HG02884 (cell line): ENCODE data around the gene IFNG-AS1.
A peak's percentile ranks its signal among the peaks of the same experiment; 100 is the strongest.

Source experiments
- ATAC-seq: cut with Tn5 transposase; IDR thresholded peaks from one replicate; pipeline ENCODE4 v1.9.1; 2021; ENCODE audit warnings: mild to moderate bottlenecking, moderate library complexity; ENCODE audit not compliant: unreplicated experiment

Gene IFNG-AS1

DNA sequence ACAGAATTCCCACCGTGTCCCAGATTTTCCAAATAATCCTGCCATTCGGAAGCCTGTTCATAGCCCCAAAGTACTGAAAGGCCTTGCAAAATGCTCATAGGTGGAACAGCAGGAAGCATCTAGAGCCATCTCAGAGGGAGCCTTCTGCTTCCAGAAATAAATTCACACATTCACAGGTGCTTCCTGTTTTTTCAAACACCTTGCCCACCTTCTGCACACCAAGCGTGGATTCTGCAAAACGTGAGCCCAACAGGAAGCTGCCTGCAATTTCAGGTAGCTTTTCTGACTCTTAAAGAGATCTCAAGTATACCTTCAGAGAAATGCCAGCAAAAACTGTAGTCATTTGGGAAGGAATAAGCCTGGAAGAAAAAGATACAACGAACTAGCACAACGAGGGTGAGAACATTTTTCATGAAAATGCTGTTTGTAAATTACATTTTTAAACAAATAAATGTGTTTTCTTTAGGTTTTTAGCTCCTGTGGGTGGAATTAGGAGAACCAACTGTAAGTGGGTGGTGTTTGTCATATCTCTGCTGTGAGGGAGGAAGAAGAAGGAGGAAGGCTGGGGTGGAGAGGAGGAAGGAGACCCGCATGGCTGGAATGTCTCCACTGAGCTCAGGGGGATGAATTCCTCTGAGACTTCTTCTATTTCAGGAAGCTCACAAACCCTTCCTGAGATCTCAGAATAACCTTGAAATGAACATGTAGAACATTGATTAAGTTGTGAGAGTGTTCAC is at the start of gene IFNG-AS1:
IFNG-AS1 (plus strand) TSS at position 264 of the 737 bp plus-strand sequence.
- ATAC-seq, result no peak

DNA sequence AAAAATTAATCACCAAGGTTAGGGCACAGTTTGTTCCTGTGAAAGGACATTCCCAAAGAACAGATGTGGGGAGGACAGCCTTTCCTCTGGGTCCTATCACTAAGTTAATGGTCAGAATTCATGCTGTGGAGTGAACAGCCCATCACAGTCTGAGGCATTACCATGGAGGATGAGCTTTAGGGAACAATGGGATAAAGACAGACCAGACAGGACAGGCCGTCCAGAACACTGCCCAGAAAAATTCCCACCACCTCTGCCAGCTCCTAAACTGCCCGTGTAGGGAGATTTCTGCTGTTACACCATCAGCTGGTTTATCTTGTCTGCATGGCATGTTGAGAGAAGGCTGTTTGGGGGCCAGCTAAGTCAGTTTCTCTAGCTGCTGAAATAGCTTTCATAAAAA is 49.6 kb upstream of the IFNG-AS1 start:
- ATAC-seq, result no peak

DNA sequence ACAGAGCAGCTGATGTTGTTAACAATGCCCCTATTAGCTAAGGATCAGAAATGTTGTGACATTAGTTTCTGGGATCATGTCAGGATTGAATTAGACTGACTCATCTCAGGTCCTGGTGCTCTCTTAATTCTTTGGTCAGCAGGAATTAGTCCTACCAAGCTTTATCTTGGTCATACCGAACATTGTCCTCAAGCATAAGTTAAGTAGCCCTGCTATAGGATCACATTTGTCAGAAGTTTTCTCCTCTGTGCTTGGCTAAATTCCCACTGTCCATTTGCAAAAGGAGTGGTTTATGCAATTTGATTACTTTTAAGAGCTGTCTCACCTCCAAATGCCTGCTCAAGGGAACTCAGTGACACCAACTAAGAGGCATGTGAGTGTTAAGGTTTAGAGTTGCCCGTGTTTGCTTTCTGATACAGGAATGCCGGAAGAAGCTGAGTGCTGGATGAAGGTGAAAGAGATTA is 48.4 kb upstream of the IFNG-AS1 start:
- no peak for ATAC-seq

DNA sequence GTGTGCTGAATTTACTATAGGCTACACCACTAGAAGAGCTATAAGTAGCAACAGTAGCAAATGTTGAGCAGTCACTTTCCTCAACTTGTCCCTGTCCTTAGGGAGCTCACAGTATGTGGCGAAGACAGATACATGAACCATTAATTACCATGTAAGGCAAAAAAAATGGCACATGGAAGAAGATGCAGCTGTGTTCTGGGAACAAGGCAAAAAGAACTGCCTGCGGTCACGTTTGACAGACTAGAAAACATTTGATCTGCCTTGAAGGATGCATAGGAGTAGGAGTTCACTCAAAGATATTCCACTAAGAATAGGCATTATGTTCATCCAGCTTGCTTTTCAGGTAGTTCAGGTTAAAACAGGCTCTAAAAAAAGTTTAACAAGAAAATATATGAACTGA is 46.5 kb upstream of the IFNG-AS1 start:
- ATAC-seq, result no peak

DNA sequence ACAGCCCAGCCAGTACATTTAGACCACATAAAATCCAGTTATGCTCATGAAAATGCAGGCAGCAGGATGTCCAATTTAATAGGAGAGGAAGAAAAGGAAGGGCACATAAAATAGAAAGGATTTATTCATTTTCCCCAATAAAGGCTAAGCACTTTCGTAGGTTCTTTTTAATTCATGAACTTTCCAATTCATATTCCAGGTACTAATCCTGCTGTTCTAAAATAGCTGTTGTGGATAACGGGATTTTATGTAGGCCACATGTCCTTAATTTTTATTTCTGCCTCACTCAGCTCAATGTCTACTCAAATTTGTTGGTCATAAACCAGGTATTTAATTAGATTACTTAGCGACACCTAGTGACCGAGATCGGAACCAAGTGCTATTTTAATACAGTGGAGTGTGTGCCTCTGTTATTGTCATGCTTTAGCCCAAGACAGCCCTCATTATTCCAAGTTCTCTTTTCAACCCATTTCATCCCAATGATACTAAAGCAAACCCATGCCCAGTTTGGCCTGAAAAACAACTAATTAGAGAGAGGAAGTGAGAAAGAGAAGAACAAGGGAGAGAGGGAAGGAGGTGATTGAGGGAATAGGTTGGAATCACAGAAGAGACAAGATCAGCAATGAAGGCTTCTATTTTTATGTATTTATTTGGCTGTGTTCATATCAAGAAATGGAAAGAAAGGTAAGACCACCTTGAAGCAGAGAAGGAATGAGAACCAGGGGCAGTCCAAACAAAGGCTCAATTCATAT is 45.9 kb upstream of the IFNG-AS1 start:
- no peak for ATAC-seq

DNA sequence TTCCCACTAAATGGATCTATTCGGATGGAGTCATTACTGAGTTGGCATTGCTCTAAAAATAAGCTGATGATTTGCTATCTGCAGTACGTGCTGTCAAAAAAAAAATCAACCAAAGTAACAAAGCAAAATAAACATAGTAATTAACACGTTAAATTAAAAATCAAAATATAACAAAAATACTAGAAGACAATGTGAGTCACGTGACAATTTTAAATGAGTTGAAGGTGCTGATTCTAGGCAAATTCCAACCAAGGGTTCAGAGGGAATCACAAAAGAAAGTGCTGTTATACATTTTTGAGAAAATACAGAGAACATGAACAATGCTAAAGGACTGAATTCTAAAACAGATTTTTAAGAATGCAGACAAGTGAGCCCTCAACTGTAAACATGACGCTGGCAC is 45.2 kb upstream of the IFNG-AS1 start:
- ATAC-seq, result no peak

DNA sequence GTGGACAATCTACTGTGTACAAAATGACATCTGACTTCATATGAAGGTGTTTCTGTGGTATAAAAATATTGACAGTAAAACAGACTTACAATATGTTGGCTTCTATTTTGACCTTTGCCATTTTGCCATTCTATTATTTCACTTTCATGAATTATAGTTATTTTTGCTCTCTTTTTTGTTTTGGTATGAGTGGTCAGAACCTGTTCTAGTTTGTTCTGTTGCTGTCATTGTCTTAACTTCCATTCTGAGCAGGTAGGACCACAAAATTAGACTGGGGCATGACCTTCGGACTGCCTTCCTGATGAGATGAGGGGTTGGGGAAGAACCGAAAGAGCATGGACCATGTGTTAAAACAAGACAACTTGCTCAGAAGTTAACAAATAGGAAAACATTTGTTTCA is 36.5 kb upstream of the IFNG-AS1 start:
- no peak for ATAC-seq

DNA sequence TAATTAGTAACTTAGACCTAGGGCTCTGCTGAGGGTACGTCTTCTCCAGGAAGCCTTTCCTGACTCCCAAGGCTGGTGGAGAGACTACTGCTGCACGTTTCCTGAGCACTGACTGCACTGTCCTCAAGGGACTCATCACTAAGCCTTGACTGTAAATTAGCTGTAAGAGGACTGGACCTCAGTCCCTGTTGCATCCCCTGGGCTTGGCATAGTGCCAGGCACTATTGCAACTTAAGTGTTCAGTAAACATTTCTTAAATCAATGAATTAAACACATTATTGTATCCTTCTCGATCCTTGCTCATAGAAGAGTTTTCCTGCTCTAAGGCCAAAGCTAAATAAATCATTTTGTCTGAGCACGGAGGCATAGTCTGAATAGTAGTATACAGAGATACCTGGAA is 31.9 kb upstream of the IFNG-AS1 start:
- no peak for ATAC-seq

DNA sequence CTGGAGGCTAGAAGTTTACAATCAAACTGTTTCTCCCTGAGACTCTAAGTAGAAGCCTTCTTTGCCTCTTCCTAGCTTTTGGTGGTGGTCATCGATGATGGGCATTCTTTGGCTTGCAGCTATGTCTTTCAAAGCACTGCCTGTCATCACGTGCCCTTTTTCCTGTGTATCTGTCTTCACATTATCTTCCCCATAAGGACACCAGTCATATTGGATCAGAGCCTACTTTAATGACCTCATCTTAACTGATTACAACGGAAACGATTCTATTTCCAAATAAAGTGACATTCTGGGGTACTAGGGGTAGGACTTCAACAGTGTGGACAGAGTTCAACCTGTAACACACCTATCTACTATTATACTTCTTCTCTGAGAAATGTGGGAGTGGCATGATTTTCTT is 31.1 kb upstream of the IFNG-AS1 start:
- ATAC-seq, result no peak

DNA sequence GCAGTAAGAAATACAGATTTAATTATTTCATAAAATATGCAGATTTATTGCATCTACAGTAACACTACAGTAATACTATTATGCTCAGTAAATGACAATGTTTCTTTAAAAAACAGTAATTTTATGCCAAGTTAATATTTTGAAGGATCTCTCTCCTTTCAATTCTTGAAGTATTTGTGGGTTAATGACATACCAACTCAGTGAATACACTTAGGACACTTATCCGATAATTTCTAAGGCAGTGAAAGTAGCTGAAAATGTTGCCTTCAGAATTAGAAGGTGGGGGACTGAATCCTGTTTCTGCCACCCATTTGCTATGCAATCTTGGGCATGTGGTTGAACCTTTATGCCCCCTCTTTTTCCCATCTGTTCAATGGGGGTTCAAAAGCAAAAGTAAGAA is 24.8 kb upstream of the IFNG-AS1 start:
- no peak for ATAC-seq

DNA sequence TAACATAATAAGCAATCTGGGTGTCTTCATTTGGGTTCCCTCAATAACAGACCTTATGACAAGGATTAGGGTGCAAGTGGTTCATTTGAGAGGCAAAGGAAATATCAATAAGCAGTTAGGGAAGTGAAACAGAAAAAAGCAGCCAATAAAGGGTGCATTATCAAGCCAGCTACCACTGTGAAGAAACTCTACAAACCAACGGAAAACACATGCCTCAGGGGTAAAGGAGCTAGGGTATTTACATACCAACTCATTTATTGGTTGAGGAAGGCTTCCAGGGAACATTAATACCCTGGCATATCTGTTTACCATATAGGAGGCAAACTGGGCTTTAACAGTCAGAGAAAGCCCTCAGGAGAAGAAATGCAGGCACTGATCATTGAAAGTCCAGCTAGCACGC is 22.7 kb upstream of the IFNG-AS1 start:
- no peak for ATAC-seq

DNA sequence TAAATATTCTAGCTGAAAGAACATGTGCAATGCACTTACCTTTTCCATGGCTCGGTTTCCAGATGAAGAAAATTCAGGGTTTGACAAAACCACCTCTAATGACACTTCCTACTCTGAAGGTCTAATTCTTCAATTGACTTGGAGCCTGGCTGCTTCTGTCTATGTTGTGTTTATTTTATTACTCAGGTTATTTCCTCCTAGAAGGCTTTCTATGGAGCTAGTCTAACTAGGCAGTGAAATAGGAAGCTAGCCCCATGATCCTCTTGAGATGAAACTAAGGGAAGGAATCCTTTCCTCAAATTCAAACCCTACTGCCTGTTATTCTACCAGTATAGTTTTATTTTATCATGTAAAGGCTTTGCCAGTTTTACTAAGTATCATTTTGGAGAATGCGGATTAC is 20.9 kb upstream of the IFNG-AS1 start:
- ATAC-seq, result no peak

DNA sequence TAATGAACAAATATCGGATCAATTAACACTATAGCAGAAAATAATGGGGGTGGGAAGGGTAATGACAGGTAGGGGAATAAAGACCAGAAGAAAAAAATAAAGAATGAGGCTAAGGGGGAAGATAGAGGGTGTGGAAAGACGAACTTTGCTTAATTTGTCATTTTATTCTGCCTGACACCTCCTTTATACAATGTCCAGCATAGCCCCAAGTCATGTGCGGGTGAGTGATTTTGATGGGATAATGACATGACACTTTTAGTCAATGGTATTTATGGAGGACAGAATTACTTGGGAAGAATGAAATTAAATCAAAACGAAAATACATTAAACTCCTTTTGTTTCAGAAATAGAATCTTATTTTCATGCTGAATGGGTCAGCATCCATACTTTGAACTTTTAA is 20.5 kb upstream of the IFNG-AS1 start:
- no peak for ATAC-seq

DNA sequence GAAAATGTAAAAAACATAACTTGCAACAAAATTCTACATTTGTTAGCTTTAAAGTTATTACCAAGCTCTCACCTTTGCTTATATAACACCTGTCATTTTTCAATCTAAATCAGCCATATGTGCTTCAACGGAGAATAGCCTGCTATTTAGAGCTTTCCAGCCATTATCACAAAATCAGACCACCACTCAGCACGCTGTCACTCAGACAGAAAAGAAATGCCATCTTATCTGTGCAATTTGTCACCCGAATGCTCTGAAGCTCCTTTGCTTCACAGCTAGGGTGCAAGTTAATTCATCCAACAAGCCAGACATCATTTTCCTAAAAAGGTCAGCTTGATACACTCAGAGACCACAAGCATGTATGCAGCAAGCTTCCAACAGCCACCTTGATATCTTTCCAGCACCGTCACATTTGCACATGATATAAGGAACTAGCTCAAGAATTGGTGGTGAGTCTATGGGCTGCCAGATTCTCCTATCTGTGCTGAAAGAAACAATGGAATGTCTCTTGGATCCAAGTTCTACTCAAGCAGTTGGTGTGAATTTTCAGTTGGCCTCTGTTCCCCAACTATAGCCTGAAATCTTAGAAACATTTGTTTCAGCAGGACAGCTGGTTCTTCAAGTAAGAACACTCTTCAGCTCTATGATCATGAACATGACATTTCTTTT is 20.0 kb upstream of the IFNG-AS1 start:
- ATAC-seq, result no peak

DNA sequence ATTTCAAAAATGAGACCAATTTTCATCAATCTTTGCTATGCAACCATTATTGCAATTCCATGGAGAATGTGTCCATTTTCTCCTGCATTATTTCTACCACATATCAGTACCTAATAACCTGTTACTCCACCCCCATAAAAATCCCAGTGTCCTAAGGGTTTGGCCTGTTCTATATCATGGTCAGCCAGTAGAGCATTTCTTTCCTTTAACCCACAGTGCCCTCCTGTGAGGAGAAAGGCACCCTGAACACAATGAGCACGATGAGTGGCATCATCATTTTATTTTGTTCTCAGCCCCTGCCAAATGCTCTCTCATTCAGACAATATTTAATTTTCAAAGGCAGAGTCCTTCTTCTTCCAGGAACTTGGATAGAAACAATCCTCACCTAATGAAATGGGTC is 11.6 kb upstream of the IFNG-AS1 start:
- no peak for ATAC-seq

DNA sequence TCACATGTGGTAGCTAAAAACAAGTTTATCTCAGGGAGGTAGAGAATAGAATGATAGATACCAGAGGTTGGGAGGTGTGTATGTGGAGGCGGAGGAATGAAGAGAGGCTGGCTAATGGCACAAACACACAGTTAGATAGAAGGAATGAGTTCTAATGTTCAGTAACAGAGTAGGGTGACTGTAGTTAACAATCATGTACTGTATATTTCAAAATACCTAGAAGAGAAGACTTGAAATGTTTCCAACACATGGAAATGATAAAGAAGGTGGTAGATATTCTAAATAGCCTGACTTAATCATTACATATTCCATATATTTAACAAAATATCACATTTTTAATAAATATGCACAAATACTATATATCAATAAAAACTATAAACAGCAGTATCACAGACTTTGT is 8.9 kb upstream of the IFNG-AS1 start:
- ATAC-seq, result no peak

DNA sequence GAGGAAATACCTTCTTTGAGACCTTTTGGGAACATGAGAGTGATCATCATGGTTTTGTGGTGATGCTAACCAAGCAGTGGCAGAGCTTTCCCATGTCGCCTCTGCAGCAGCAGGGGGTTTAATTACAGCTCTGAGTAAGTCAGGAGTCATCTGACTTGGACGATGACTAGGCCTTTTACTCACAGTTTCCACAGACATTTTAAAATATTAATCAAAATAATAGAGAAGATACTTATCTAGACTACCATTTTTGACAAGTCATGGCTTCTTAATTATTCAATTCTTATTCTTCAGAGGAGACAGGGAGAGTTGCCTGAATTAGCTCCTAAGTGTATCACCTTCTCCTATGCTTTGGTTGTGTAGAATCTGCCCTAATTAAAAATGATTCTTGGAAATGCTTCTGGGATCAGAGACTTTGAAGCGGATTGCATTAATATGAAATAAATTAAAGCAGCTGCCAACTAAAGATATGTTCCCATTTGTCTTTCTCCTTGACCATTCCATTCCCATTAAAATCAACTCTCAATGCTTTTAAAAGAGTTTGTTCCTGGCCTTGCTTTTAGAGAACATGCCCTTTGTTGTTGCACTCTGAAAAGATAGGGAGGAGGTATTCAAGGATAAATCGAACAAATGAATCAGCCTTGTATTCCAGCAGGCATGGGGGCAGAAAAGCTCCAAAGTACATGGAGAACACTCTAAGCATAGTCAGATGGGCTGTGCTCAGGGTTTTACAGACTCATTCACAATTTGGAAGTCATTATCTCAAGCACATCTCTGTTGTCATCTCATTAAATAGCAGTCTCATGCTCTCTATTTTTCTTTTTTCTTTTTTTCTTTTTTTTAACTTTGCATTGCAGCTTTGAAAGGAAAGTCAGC is 7.7 kb upstream of the IFNG-AS1 start:
- ATAC-seq, result no peak

DNA sequence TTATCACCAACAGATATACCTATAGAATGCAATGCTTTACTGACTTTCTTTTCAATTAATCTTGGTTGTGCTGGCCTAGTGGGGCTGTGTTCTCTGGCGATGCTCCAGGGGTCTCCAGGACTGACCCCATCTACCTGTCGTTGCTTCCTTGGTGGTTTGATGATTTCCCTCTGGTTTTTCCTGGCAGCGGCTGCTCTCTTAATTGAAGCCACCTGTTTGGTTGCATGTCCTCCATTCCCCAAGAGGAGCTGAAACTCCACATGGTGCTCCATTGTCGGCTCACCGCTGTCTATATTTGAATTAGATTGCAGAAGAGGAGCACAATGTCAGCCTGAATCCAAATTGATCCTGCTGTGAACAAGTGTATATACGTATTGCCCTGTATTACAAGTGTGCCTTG is 7.1 kb upstream of the IFNG-AS1 start:
- no peak for ATAC-seq

DNA sequence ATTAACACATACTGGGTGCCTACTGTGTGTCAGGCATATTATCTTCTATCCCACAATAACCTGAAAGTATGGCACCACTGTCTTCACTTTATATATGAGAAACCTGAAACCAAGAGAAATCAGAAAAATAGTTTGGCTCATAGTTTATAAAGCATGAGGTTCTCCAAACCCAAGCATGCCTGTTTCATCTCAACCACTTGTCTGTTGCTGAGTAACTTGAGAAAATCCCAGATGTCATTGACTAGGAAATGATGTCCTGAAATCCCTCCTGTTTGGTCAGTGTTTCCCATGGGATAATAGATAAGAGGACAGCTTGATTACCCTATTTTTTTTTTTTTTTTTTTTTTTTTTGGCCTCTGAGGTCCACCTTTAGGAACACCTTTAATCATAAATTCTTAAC is 2.6 kb upstream of the IFNG-AS1 start:
- no peak for ATAC-seq

DNA sequence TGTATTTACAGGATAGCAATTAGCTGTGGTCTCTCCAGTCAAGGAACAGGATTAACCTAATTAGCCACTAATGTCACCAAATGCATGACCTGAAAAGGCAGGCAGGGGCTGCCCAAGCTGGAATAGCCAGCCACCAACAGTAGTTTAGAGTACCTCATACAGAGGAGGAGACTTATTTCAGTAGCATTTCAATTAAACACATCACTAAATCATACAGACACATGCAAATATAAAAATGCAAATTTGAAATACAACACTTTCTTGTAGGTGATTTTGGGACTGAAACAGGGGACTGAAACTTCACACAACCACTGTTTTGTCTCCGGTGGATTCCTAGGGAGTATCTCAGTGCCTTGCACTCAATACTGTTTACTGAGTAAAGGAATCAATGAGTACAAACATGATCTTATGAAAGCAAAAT is 636 bp upstream of the IFNG-AS1 start:
- ATAC-seq, result peak; percentile 72

DNA sequence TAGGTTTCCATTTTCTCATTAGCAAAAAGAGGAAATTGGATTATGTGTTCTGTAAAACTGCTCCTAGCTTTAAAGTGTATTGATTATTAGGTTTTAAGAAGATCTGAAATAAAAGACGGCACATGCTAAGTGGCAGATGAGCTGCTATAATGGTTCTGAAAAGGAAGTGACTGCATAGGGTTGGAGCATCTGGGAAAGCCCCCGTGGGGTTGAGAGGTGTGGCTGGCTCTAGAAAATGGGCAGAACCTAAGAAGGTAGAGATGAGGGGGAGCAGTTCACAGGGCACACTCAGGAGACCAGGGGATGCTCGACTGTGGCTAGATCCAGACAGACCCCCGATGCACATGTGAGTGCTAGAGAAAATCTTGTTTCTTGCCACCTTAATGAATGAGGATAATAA is 1.9 kb downstream of the IFNG-AS1 start:
- ATAC-seq, result peak; percentile 60
